GF-D8 (cell line): Measurements from ENCODE around the gene FGF10.

ENCODE experiments used
- DNase-seq: peaks from one replicate; lab custom pipeline; 2025; lab: John Stamatoyannopoulos, UW

FGF10 gene

GRCh38 chr5:44389090-44389822 lies at the start of gene FGF10:
TSS of gene FGF10 (minus strand) at chr5:44389420. CDS start at chr5:44388682, 738 bp downstream.
- no peak for DNase-seq

- no peak for DNase-seq
Observed at GRCh38 chr5:44426944-44427343, 37.7 kb upstream of the FGF10 start.

GRCh38 chr5:44412286-44412685 lies 23.1 kb upstream of the FGF10 start:
- DNase-seq: no peak

- no peak for DNase-seq
Observed at GRCh38 chr5:44402084-44402483, 12.9 kb upstream of the FGF10 start.

GRCh38 chr5:44401611-44402010 lies 12.4 kb upstream of the FGF10 start:
- no peak for DNase-seq

- no peak for DNase-seq
Observed at GRCh38 chr5:44398382-44398781, 9.2 kb upstream of the FGF10 start.

GRCh38 chr5:44396312-44396711 lies 7.1 kb upstream of the FGF10 start:
- no peak for DNase-seq

GRCh38 chr5:44390351-44390750 lies 1.1 kb upstream of the FGF10 start:
- no peak for DNase-seq

- no peak for DNase-seq
Observed at GRCh38 chr5:44389823-44390143, 563 bp upstream of the FGF10 start.

- no peak for DNase-seq
Observed at GRCh38 chr5:44388321-44389089, 715 bp downstream of the FGF10 start.

- DNase-seq: no peak
Observed at GRCh38 chr5:44387921-44388320, 1.3 kb downstream of the FGF10 start.

GRCh38 chr5:44387406-44387805 lies 1.8 kb downstream of the FGF10 start:
- no peak for DNase-seq

- peak; percentile 1 for DNase-seq
Observed at GRCh38 chr5:44385291-44385900, 3.8 kb downstream of the FGF10 start.

GRCh38 chr5:44384816-44385215 lies 4.4 kb downstream of the FGF10 start:
- no peak for DNase-seq

- no peak for DNase-seq
Observed at GRCh38 chr5:44382894-44383293, 6.3 kb downstream of the FGF10 start.

- no peak for DNase-seq
Observed at GRCh38 chr5:44377057-44377456, 12.2 kb downstream of the FGF10 start.

- DNase-seq: no peak
Observed at GRCh38 chr5:44372028-44372427, 17.2 kb downstream of the FGF10 start.

GRCh38 chr5:44367203-44367602 lies 22.0 kb downstream of the FGF10 start:
- no peak for DNase-seq

- no peak for DNase-seq
Observed at GRCh38 chr5:44365345-44365744, 23.9 kb downstream of the FGF10 start.

- DNase-seq: no peak
Observed at GRCh38 chr5:44364097-44364496, 25.1 kb downstream of the FGF10 start.

- DNase-seq: no peak
Observed at GRCh38 chr5:44361342-44362001, 27.7 kb downstream of the FGF10 start.

- DNase-seq: no peak
Observed at GRCh38 chr5:44360919-44361318, 28.3 kb downstream of the FGF10 start.

GRCh38 chr5:44358421-44358820 lies 30.8 kb downstream of the FGF10 start:
- no peak for DNase-seq
